Heart left ventricle (tissue), 16 donors: Measurements from ENCODE around the gene PDCD11. TPM values are rescaled to one million over a fixed set of nuclear protein-coding genes. Genes with fewer than 3 reads are reported as not detected.

ENCODE experiments used
- ATAC-seq, 4 donors: fragments of 200-7000 bp; cut with Tn5 transposase; one replicate each; pipeline ENCODE4 v1.9.1; 2020 to 2022; ENCODE audit warnings: moderate library complexity in 4 of 4, mild to moderate bottlenecking in 3 of 4, moderate number of reproducible peaks in 1 of 4
- DNase-seq, 5 donors: peaks; one replicate each; pipeline ENCODE4 v3.0.0-alpha.2; 2020
- H3K27ac ChIP-seq, 12 donors: fragments of 200-600 bp; sonication (generic) in 4 of 12; one replicate each; pipeline versions ENCODE4 v1.5.0 to v1.8.0; 2016 to 2022; ENCODE audit warnings: mild to moderate bottlenecking in 2 of 12
- H3K27me3 ChIP-seq, 9 donors: fragments of 200-600 bp; sonication (generic) in 2 of 9; one replicate each; pipeline versions ENCODE4 v1.5.1 to v1.8.0; 2016 to 2022; ENCODE audit warnings: mild to moderate bottlenecking in 3 of 9
- H3K36me3 ChIP-seq, 9 donors: fragments of 200-600 bp; sonication (generic) in 2 of 9; one replicate each; pipeline versions ENCODE4 v1.5.0 to v1.8.0; 2018 to 2022; ENCODE audit warnings: mild to moderate bottlenecking in 2 of 9
- H3K4me1 ChIP-seq, 12 donors: fragments of 200-600 bp; sonication (generic) in 4 of 12; one replicate each; pipeline versions ENCODE4 v1.5.0 to v1.8.0; 2016 to 2022; ENCODE audit warnings: mild to moderate bottlenecking in 3 of 12
- H3K4me3 ChIP-seq, 12 donors: fragments of 200-600 bp; sonication (generic) in 4 of 12; one replicate each; pipeline versions ENCODE4 v1.5.0 to v1.8.0; 2017 to 2022; ENCODE audit warnings: mild to moderate bottlenecking in 9 of 12, moderate library complexity in 4 of 12
- H3K9me3 ChIP-seq, 12 donors: fragments of 200-600 bp; sonication (generic) in 4 of 12; one replicate each; pipeline versions ENCODE4 v1.5.0 to v1.8.0; 2016 to 2022; ENCODE audit warnings: mild to moderate bottlenecking in 1 of 12
- POLR2A ChIP-seq, 2 donors: fragments of 450-650 bp; IDR thresholded peaks; one replicate each; pipeline ENCODE4 v1.6.1; 2017; ENCODE audit warnings: antibody characterized with exemption in 2 of 2, mild to moderate bottlenecking in 2 of 2, moderate library complexity in 2 of 2
- WGBS, 4 donors: extraction: QIAGEN DNeasy Blood & Tissue Kit in 2 of 4; methylation state at CpG; one replicate each; pipeline versions ENCODE4 v1.1.5 to v1.1.7; 2013 to 2018; 5-methylcytosine and 5-hydroxymethylcytosine counted together
- intact Hi-C, 10 donors: fragments of 100-400 bp; cut with DNase I; formaldehyde crosslinking; loops; one replicate each; pipeline versions ENCODE4 v1.11.1 to v1.14.2; 2022
- polyA plus RNA-seq, 2 donors: library from polyadenylated mRNA; stranded (reverse); fragments of 200-250 nt; gene quantifications; one replicate each; pipeline ENCODE4 v1.2.3, GENCODE V29; 2013
- total RNA-seq, 9 donors: library from RNA; depleted of rRNA in 2 of 9; stranded (reverse); fragments of >200 nt in 2 of 9; fragmentation: NEBNext Ultra II Directional in 3 of 9; extraction: Animal tissue kit (Norgen Biotek cat#: 25700) in 3 of 9; gene quantifications; one replicate each; pipeline versions ENCODE4 v1.1.0 to v1.2.4, GENCODE V29; 2016 to 2023
- TF ChIP-seq, protein P1 (sequence below), 12 donors: fragments of 200-600 bp; sonication (generic) in 4 of 12; IDR thresholded peaks; one replicate each; pipeline versions ENCODE4 v1.5.0 to v1.8.0; 2018 to 2022; ENCODE audit warnings: antibody characterized with exemption in 12 of 12, mild to moderate bottlenecking in 5 of 12
- donor health status: ischemic (EF 13 %, LVEDD 7.1; RV severe dilation, severe dysfunction).
- donor health status: healthy with polysubstance abuse.
- donor health status: DM: no; HTN: yes; CAD: no.
- donor health status: DM: no; HTN: no; CAD: no.
- donor health status: ischemic (EF 25% LVEDD 6.9; RV normal size, moderate dysfunction).
- donor health status: ischemic (EF 25% LVEDD 5.7; RV mildly dilated, moderate dysfunction).
- donor health status: healthy.
- donor health status: DM: yes; HTN: yes; CAD: no.
- donor health status: ischemic (EF 35%, LVEDD 5.7; RV mildly dilated, moderate dysfunction).
- donor health status: nonischemic (EF 11% LVEDD 7.7; RV severe dilation, severe dysfunction).
- donor health status: DM: yes; HTN: yes; CAD: no.
- donor health status: PGD.
- donor health status: ischemic (EF 29% LVEDD 5.4; RV normal size, mild dysfunction).
- donor health status: nonischemic (EF 23%, LVEDD 6.1; RV moderate dilation, normal function).

PDCD11 gene
- total and polyA plus RNA-seq, 11 donors, result 8.0 to 17.2 (median 12.1) TPM

DNA sequence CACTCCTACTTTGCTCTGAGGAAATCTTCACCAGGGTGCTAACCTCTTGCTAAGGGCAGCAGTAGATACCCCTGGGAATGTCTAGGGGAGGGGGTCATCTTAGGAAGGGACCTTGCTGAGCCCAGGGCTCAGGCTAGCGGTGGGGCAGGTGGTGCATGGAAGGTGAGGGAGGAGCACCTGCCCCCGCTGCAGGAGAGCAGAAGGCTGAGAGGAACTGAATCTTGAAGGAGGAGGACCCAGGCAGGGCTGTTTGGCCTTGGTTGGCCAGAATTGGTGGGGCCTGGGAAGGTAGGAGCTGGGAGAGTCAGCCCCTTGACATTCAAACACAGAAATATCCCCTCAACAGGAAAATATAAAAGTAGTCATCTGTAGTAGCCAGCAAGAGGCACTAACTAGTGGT, 75.6 kb downstream of the PDCD11 start:
- Histone ChIP-seq H3K36me3 (no peaks in the 10 kb centered on the region), H3K27me3 (no peaks in the 10 kb centered on the region), H3K4me1 (peaks cover 0 to 44% (median 0%) of the 10 kb centered on the region in 12 donors), H3K9me3 (no peaks in the 10 kb centered on the region), H3K4me3 (peak overlapping the region in 1 of 12 donors; percentile 16), H3K27ac (peak overlapping the region in 1 of 12 donors; percentile 80)
- TF ChIP-seq, protein P1, sequence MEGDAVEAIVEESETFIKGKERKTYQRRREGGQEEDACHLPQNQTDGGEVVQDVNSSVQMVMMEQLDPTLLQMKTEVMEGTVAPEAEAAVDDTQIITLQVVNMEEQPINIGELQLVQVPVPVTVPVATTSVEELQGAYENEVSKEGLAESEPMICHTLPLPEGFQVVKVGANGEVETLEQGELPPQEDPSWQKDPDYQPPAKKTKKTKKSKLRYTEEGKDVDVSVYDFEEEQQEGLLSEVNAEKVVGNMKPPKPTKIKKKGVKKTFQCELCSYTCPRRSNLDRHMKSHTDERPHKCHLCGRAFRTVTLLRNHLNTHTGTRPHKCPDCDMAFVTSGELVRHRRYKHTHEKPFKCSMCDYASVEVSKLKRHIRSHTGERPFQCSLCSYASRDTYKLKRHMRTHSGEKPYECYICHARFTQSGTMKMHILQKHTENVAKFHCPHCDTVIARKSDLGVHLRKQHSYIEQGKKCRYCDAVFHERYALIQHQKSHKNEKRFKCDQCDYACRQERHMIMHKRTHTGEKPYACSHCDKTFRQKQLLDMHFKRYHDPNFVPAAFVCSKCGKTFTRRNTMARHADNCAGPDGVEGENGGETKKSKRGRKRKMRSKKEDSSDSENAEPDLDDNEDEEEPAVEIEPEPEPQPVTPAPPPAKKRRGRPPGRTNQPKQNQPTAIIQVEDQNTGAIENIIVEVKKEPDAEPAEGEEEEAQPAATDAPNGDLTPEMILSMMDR (IDR thresholded peaks at IDR 0.05), result no peak
- TF ChIP-seq POLR2A (IDR thresholded peaks at IDR 0.05), result no peak
- WGBS, 4 donors, result 86 to 96% (median 95%) methylated on average over 2 of the region's 2 CpGs
- intact Hi-C loops, result no loop called here
- DNase-seq, result no peak
- ATAC-seq, result no peak

DNA sequence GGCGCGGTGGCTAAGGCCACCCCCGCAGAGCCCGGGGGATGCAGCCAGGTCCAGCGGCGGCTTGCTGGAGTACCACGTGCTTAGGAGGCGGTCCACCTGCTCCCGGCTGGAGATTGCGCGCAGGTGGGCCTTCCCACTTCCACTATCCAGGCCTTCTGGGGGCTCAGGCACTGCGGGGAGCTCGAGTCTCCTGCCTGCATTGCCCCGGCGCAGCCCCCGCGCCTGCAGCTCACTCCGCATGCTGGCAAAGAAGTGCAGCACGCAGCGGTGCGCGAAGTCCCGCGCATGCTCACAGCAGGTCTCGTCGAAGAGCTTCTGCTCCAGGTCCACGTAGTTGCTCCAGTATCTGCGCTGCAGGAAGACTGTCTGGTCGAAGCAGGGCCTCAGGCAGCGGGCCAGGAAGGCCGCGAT, 76.8 kb downstream of the PDCD11 start:
- no peaks in the 10 kb centered on the region for H3K27me3 ChIP-seq
- H3K4me3 ChIP-seq, result no peak overlapping the region
- no peaks in the 10 kb centered on the region for H3K9me3 ChIP-seq
- WGBS, 4 donors, result 58 to 77% (median 66%) methylated on average over 29 to 32 of the region's 32 CpGs
- ATAC-seq (no peak), DNase-seq (no peak)
- no peaks in the 10 kb centered on the region for H3K36me3 ChIP-seq
- H3K27ac ChIP-seq, result no peak overlapping the region
- intact Hi-C loops, result no loop called here
- TF ChIP-seq, protein P1 (IDR thresholded peaks at IDR 0.05), result no peak
- TF ChIP-seq POLR2A (IDR thresholded peaks at IDR 0.05), result no peak
- peaks cover 0 to 34% (median 0%) of the 10 kb centered on the region in 12 donors for H3K4me1 ChIP-seq

DNA sequence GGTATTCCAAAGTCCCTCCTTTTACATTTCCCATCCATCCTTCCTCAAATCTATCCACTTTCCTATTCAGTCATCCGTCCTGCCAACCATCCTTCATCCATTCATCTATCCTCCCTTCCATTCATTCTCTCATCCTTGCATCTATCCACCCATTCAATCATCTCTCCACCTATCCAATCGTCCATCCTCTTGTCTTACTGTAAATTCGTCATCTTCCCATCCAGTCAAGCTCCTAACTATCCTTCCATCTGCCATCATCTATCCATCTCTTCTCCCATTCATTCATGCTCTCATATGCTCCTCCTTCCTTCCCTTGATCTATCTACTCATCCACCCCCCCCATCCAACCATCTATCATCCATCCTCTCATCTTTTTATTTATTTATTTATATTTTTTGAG, 77.7 kb downstream of the PDCD11 start:
- intact Hi-C loops, result no loop called here
- H3K27me3 ChIP-seq, result no peaks in the 10 kb centered on the region
- DNase-seq, result no peak
- no peaks in the 10 kb centered on the region for H3K9me3 ChIP-seq
- ATAC-seq, result no peak
- peaks cover 0 to 30% (median 0%) of the 10 kb centered on the region in 12 donors for H3K4me1 ChIP-seq
- H3K4me3 ChIP-seq, result no peak overlapping the region
- 91 to 93% (median 92%) methylated on average over 3 of the region's 3 CpGs for whole genome bisulfite sequencing, 4 donors
- H3K36me3 ChIP-seq, result no peaks in the 10 kb centered on the region
- no peak for TF ChIP-seq POLR2A (IDR thresholded peaks at IDR 0.05)
- TF ChIP-seq, protein P1 (IDR thresholded peaks at IDR 0.05), result no peak
- no peak overlapping the region for H3K27ac ChIP-seq

DNA sequence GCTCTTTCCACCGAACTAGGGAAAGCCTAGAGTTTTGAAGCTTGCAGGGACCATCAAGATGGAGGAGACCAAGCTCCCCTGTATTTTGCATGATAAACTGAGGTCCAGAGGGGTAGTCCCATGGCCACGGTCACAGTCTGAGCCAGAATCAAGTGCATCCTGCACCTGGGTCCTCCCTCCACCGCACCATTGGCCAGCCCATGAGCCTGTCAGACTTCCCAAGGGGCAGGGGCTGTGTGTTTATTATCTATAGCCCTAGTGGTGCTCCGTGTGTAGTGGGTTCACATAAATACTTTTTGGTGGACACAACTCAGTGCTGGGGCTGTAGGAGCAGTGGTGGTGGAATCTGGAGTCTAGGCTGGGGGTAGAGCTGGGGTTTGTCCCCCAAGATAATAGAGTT, 79.0 kb downstream of the PDCD11 start:
- Histone ChIP-seq H3K36me3 (no peaks in the 10 kb centered on the region), H3K4me1 (peaks cover 0 to 21% (median 0%) of the 10 kb centered on the region in 12 donors), H3K4me3 (no peak overlapping the region), H3K27ac (no peak overlapping the region), H3K27me3 (no peaks in the 10 kb centered on the region), H3K9me3 (no peaks in the 10 kb centered on the region)
- intact Hi-C loops, result loop anchor here in 1 of 10 donors (5.0 kb wide), 1 partner anchor 38 kb away; no protein-coding TSS in a partner anchor
- DNase-seq (no peak), ATAC-seq (no peak)
- no peak for TF ChIP-seq POLR2A (IDR thresholded peaks at IDR 0.05)
- TF ChIP-seq, protein P1 (IDR thresholded peaks at IDR 0.05), result no peak
- WGBS, 4 donors, result 71 to 87% (median 84%) methylated on average over 2 to 4 of the region's 4 CpGs
